DND-41 (cell line): Measurements from ENCODE around the gene TMEM214.

ENCODE experiments used
- CTCF ChIP-seq: IDR thresholded peaks from 2 replicates; pipeline ENCODE4 v1.5.1; 2012; ENCODE audit warnings: borderline replicate concordance, low read length, moderate library complexity, mild to moderate bottlenecking; ENCODE audit not compliant: poor library complexity, severe bottlenecking; ENCODE audit errors: extremely low read depth
- EZH2 ChIP-seq: IDR thresholded peaks from 3 replicates; pipeline ENCODE4 v1.6.1; 2012; ENCODE audit warnings: borderline replicate concordance, low read depth, mild to moderate bottlenecking, moderate library complexity, low read length, inconsistent platforms; ENCODE audit not compliant: severe bottlenecking

DNA sequence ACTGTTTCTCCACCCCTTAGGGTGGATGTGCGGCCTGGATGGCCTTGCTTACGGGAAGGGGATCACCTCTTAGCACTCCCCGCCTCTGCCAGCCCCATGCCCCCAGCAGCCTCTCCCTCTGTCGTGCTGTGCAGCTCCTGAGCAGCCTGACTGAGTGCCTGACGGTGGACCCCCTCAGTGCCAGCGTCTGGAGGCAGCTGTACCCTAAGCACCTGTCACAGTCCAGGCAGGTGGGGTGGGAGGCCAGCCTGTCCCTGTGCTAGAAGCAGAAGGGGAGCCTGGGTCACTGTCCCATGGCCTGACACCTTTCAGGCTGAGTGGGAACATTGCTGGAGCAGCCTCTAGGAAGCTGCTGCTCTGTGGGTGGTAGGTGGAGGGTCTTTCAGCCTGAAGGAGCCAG is 5.2 kb downstream of the TMEM214 start:
- TF ChIP-seq CTCF (no peak), EZH2 (no peak)
